GM12864 (cell line): ENCODE results near the gene JAML.
"Not testable (repeated sequence)": the region's sequence is repeated elsewhere in the genome, so short reads cannot be mapped to it uniquely, and the experiment has no call there.

Experiments
- DNase-seq: peaks from one replicate; pipeline ENCODE4 v3.0.0-alpha.2; 2011; ENCODE audit warnings: low read depth
- H3K4me3 ChIP-seq: 2 replicates; pipeline ENCODE4 v1.5.1; 2011; ENCODE audit warnings: mild to moderate bottlenecking, low read depth, low read length, control low read depth
- CTCF ChIP-seq: IDR thresholded peaks from 2 replicates; pipeline ENCODE4 v1.5.1; 2011; ENCODE audit warnings: low read depth, mild to moderate bottlenecking, moderate library complexity, low read length, control low read depth, inconsistent platforms; ENCODE audit errors: missing control alignments

JAML gene

GRCh38 chr11:118200901-118201680, 23.7 kb downstream of the JAML start:
- no peak overlapping the region for H3K4me3 ChIP-seq
- DNase-seq: no peak
- TF ChIP-seq CTCF: no peak

GRCh38 chr11:118200497-118200896, 24.3 kb downstream of the JAML start:
- no peak for DNase-seq
- no peak for TF ChIP-seq CTCF
- H3K4me3 ChIP-seq: no peak overlapping the region

- no peak for TF ChIP-seq CTCF
Measured at GRCh38 chr11:118199135-118199534, 25.7 kb downstream of the JAML start.

DNA sequence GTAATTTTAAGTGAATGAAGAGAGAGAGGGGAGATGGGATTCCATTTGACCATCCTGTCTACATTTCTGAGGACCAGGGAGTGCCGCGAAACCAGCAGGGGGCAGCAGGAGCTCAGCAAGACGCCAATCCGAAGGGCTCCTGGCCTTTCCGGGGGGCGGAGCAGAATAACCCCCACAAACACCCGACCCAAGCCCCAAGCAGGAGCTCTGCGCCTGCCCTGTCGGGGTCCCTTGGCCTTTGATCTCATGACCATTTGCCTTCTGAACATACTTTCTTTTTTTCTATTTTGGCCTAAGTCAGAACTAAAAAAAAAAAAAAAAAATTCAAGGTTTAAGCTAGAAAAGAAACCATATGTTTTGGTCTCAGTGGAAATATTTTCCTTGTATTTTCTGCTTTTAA, 26.4 kb downstream of the JAML start:
- TF ChIP-seq CTCF: peak; percentile 91
- no peak overlapping the region for H3K4me3 ChIP-seq
- DNase-seq: no peak

More at GRCh38 chr11:118199135-118199534, 25.7 kb downstream of the JAML start:
- no peak overlapping the region for H3K4me3 ChIP-seq
- DNase-seq: no peak

GRCh38 chr11:118194835-118195627, 29.8 kb downstream of the JAML start:
- DNase-seq: no peak
- H3K4me3 ChIP-seq: no peak overlapping the region
- TF ChIP-seq CTCF: no peak

- TF ChIP-seq CTCF: no peak
- no peak for DNase-seq
- H3K4me3 ChIP-seq: no peak overlapping the region
Measured at GRCh38 chr11:118193910-118194566, 30.8 kb downstream of the JAML start.

- H3K4me3 ChIP-seq, DNase-seq: not testable (repeated sequence)
Measured at GRCh38 chr11:118192817-118193216, 32.0 kb downstream of the JAML start.

DNA sequence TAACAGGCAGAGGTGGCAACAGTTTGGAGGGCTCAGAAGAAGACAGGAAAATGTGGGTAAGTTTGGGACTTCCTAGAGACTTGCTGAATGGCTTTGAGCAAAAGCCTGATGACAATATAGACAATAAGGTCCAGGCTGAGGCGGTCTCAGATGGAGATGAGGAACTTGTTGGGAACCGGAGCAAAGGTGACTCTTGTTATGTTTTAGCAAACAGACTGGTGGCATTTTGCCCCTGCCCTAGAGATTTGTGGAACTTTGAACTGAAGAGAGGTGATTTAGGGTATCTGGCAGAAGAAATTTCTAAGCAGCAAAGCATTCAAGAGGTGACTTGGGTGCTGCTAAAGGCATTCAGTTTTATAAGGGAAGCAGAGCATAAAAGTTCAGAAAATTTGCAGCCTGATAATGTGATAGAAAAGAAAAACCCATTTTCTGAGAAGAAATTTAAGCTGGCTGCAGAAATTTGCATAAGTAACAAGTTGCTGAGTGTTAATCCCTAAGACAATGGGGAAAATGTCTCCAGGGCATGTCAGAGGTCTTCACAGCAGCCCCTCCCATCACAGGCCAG, 33.8 kb downstream of the JAML start:
- H3K4me3 ChIP-seq, DNase-seq: not testable (repeated sequence)
